Neural cell (in vitro differentiated cells): Measurements from ENCODE around the gene NEURL2. TPM values are rescaled to one million over a fixed set of nuclear protein-coding genes. Genes with fewer than 3 reads are reported as not detected.

Experiments used
- H2AFZ ChIP-seq: fragments of 200-600, 300-800 bp; sonication (generic), shearing (Covaris generic); 2 replicates; pipeline ENCODE4 v1.6.0; 2014; ENCODE audit warnings: low read depth, mild to moderate bottlenecking, antibody characterized with exemption, low read length, moderate library complexity
- H3F3A ChIP-seq: fragments of 200-600 bp; shearing (Covaris generic); 2 replicates; pipeline ENCODE4 v1.6.1; 2016; ENCODE audit warnings: mild to moderate bottlenecking, moderate library complexity, mixed read lengths, antibody characterized with exemption, low read length; ENCODE audit not compliant: insufficient read depth, poor library complexity, severe bottlenecking
- H3K27ac ChIP-seq: fragments of 200-600, 300-800 bp; sonication (generic), shearing (Covaris generic); 2 replicates; pipeline ENCODE4 v1.5.1; 2014; ENCODE audit warnings: mild to moderate bottlenecking, low read length, moderate library complexity
- H3K27me3 ChIP-seq: fragments of 300-800, 200-600 bp; sonication (generic), shearing (Covaris generic); 2 replicates; pipeline ENCODE4 v1.6.0; 2014; ENCODE audit warnings: mild to moderate bottlenecking, low read depth, low read length, moderate library complexity; ENCODE audit not compliant: insufficient read depth
- H3K36me3 ChIP-seq: fragments of 300-800, 200-600 bp; sonication (generic), shearing (Covaris generic); 2 replicates; pipeline ENCODE4 v1.5.1; 2014; ENCODE audit warnings: mild to moderate bottlenecking, antibody characterized with exemption, low read length, moderate library complexity; ENCODE audit not compliant: insufficient read depth
- H3K4me2 ChIP-seq: fragments of 300-800, 200-600 bp; sonication (generic), shearing (Covaris generic); 2 replicates; pipeline ENCODE4 v1.6.0; 2014; ENCODE audit warnings: mild to moderate bottlenecking, low read length
- H3K4me3 ChIP-seq: fragments of 300-800, 200-600 bp; sonication (generic), shearing (Covaris generic); 2 replicates; pipeline ENCODE4 v1.5.1; 2014; ENCODE audit warnings: mild to moderate bottlenecking, low read length, moderate library complexity
- H3K79me2 ChIP-seq: fragments of 200-600 bp; shearing (Covaris generic); replicated peaks from 2 replicates; pipeline ENCODE4 v1.6.0; 2014; ENCODE audit warnings: mild to moderate bottlenecking, low read length, moderate library complexity; ENCODE audit not compliant: insufficient read depth
- H3K9ac ChIP-seq: fragments of 300-800, 200-600 bp; sonication (generic), shearing (Covaris generic); 2 replicates; pipeline ENCODE4 v1.6.1; 2016; ENCODE audit warnings: mild to moderate bottlenecking, low read length, mixed read lengths
- H3K9me2 ChIP-seq: fragments of 200-600 bp; shearing (Covaris generic); 2 replicates; pipeline ENCODE4 v1.6.1; 2016; ENCODE audit warnings: mild to moderate bottlenecking, low read length, mixed read lengths; ENCODE audit not compliant: insufficient read depth
- H3K9me3 ChIP-seq: fragments of 200-600, 300-800 bp; sonication (generic), shearing (Covaris generic); 2 replicates; pipeline ENCODE4 v1.6.1; 2016; ENCODE audit warnings: mild to moderate bottlenecking, mixed run types, low read length, moderate library complexity, mixed read lengths
- H4K20me1 ChIP-seq: fragments of 200-600 bp; shearing (Covaris generic); 2 replicates; pipeline ENCODE4 v1.6.1; 2016; ENCODE audit warnings: mild to moderate bottlenecking, mixed run types; ENCODE audit not compliant: insufficient read depth
- EP300 ChIP-seq: fragments of 450-650 bp; conservative IDR thresholded peaks from 2 replicates; pipeline ENCODE4 v1.6.1; 2014; ENCODE audit warnings: antibody characterized with exemption, mild to moderate bottlenecking, moderate library complexity; ENCODE audit not compliant: poor library complexity, severe bottlenecking
- EZH2 ChIP-seq: fragments of 200-600, 300-800 bp; shearing (Covaris generic), sonication (generic); IDR thresholded peaks from 2 replicates; pipeline ENCODE4 v1.6.1; 2014; ENCODE audit warnings: antibody characterized with exemption, low read length, borderline replicate concordance, mild to moderate bottlenecking; ENCODE audit not compliant: insufficient read depth, poor library complexity, severe bottlenecking
- MXI1 ChIP-seq: fragments of 450-650 bp; conservative IDR thresholded peaks from 2 replicates; pipeline ENCODE4 v1.6.1; 2014; ENCODE audit warnings: antibody characterized with exemption, mild to moderate bottlenecking; ENCODE audit not compliant: poor library complexity, severe bottlenecking
- POLR2AphosphoS5 ChIP-seq: IDR thresholded peaks from 2 replicates; pipeline ENCODE4 v1.6.1; 2012
- RAD21 ChIP-seq: fragments of 450-650 bp; conservative IDR thresholded peaks from 2 replicates; pipeline ENCODE4 v1.6.1; 2014; ENCODE audit warnings: antibody characterized with exemption, mild to moderate bottlenecking, moderate library complexity
- SMC3 ChIP-seq: fragments of 450-650 bp; conservative IDR thresholded peaks from 2 replicates; pipeline ENCODE4 v1.6.1; 2014; ENCODE audit warnings: antibody characterized with exemption, mild to moderate bottlenecking, moderate library complexity; ENCODE audit not compliant: poor library complexity
- TAF1 ChIP-seq: IDR thresholded peaks from 2 replicates; pipeline ENCODE4 v1.6.1; 2012; ENCODE audit warnings: low read depth
- polyA plus RNA-seq: library from polyadenylated mRNA; depleted of rRNA; stranded (reverse); fragments of >200 nt; gene quantifications from 2 replicates; pipeline ENCODE4 v1.2.3, GENCODE V29; 2014
- TF ChIP-seq, protein P1 (sequence below): fragments of 450-650 bp; IDR thresholded peaks from 2 replicates; pipeline ENCODE4 v1.5.1; 2014; ENCODE audit warnings: antibody characterized with exemption, mild to moderate bottlenecking, moderate library complexity; ENCODE audit not compliant: poor library complexity, severe bottlenecking
- TF ChIP-seq, protein P2 (sequence below): IDR thresholded peaks from 2 replicates; pipeline ENCODE4 v1.6.1; 2012; ENCODE audit warnings: borderline replicate concordance

The NEURL2 gene
- polyA plus RNA-seq, 1 donor from 2014 or later = 5.0 TPM

- TF ChIP-seq EZH2 (no peak), SMC3 (no peak), EP300 (no peak), MXI1 (no peak), POLR2AphosphoS5 (no peak), TAF1 (no peak), RAD21 (no peak)
- TF ChIP-seq, protein P1, sequence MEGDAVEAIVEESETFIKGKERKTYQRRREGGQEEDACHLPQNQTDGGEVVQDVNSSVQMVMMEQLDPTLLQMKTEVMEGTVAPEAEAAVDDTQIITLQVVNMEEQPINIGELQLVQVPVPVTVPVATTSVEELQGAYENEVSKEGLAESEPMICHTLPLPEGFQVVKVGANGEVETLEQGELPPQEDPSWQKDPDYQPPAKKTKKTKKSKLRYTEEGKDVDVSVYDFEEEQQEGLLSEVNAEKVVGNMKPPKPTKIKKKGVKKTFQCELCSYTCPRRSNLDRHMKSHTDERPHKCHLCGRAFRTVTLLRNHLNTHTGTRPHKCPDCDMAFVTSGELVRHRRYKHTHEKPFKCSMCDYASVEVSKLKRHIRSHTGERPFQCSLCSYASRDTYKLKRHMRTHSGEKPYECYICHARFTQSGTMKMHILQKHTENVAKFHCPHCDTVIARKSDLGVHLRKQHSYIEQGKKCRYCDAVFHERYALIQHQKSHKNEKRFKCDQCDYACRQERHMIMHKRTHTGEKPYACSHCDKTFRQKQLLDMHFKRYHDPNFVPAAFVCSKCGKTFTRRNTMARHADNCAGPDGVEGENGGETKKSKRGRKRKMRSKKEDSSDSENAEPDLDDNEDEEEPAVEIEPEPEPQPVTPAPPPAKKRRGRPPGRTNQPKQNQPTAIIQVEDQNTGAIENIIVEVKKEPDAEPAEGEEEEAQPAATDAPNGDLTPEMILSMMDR = no peak
- TF ChIP-seq, protein P2, sequence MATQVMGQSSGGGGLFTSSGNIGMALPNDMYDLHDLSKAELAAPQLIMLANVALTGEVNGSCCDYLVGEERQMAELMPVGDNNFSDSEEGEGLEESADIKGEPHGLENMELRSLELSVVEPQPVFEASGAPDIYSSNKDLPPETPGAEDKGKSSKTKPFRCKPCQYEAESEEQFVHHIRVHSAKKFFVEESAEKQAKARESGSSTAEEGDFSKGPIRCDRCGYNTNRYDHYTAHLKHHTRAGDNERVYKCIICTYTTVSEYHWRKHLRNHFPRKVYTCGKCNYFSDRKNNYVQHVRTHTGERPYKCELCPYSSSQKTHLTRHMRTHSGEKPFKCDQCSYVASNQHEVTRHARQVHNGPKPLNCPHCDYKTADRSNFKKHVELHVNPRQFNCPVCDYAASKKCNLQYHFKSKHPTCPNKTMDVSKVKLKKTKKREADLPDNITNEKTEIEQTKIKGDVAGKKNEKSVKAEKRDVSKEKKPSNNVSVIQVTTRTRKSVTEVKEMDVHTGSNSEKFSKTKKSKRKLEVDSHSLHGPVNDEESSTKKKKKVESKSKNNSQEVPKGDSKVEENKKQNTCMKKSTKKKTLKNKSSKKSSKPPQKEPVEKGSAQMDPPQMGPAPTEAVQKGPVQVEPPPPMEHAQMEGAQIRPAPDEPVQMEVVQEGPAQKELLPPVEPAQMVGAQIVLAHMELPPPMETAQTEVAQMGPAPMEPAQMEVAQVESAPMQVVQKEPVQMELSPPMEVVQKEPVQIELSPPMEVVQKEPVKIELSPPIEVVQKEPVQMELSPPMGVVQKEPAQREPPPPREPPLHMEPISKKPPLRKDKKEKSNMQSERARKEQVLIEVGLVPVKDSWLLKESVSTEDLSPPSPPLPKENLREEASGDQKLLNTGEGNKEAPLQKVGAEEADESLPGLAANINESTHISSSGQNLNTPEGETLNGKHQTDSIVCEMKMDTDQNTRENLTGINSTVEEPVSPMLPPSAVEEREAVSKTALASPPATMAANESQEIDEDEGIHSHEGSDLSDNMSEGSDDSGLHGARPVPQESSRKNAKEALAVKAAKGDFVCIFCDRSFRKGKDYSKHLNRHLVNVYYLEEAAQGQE = no peak
- H3K4me3 ChIP-seq = no peak overlapping the region
- no peaks in the 10 kb centered on the region for H3K79me2 ChIP-seq
- H3K9ac ChIP-seq = no peak overlapping the region
- no peaks in the 10 kb centered on the region for H3F3A ChIP-seq
- no peaks in the 10 kb centered on the region for H3K36me3 ChIP-seq
- H3K27me3 ChIP-seq = no peaks in the 10 kb centered on the region
- no peaks in the 10 kb centered on the region for H4K20me1 ChIP-seq
- H3K27ac ChIP-seq = no peak overlapping the region
- H3K9me3 ChIP-seq = no peaks in the 10 kb centered on the region
- H3K4me2 ChIP-seq = no peak overlapping the region
- H3K9me2 ChIP-seq = no peaks in the 10 kb centered on the region
- H2AFZ ChIP-seq = no peak overlapping the region
These were observed 30.6 kb upstream of the NEURL2 start for GRCh38 chr20:45921337-45922189.

GRCh38 chr20:45920462-45921336 is 29.7 kb upstream of the NEURL2 start:
- no peaks in the 10 kb centered on the region for H3K9me3 ChIP-seq
- TF ChIP-seq EP300 (no peak), SMC3 (no peak), TAF1 (no peak), MXI1 (no peak), RAD21 (no peak), POLR2AphosphoS5 (no peak), EZH2 (no peak)
- TF ChIP-seq, protein P2 = no peak
- TF ChIP-seq, protein P1 = no peak
- no peaks in the 10 kb centered on the region for H3K27me3 ChIP-seq
- no peak overlapping the region for H3K4me3 ChIP-seq
- H3K27ac ChIP-seq = no peak overlapping the region
- H2AFZ ChIP-seq = no peak overlapping the region
- H3F3A ChIP-seq = no peaks in the 10 kb centered on the region
- no peaks in the 10 kb centered on the region for H3K9me2 ChIP-seq
- no peaks in the 10 kb centered on the region for H3K79me2 ChIP-seq
- H3K9ac ChIP-seq = no peak overlapping the region
- no peaks in the 10 kb centered on the region for H4K20me1 ChIP-seq
- no peaks in the 10 kb centered on the region for H3K36me3 ChIP-seq
- H3K4me2 ChIP-seq = no peak overlapping the region
